ENCODE data around the gene CANT1. TPM values are rescaled to one million over a fixed set of nuclear protein-coding genes. Genes with fewer than 3 reads are reported as not detected.

The CANT1 gene
- total RNA-seq, 2 donors from 2014 or later: 57.5 to 61.8 TPM

DNA sequence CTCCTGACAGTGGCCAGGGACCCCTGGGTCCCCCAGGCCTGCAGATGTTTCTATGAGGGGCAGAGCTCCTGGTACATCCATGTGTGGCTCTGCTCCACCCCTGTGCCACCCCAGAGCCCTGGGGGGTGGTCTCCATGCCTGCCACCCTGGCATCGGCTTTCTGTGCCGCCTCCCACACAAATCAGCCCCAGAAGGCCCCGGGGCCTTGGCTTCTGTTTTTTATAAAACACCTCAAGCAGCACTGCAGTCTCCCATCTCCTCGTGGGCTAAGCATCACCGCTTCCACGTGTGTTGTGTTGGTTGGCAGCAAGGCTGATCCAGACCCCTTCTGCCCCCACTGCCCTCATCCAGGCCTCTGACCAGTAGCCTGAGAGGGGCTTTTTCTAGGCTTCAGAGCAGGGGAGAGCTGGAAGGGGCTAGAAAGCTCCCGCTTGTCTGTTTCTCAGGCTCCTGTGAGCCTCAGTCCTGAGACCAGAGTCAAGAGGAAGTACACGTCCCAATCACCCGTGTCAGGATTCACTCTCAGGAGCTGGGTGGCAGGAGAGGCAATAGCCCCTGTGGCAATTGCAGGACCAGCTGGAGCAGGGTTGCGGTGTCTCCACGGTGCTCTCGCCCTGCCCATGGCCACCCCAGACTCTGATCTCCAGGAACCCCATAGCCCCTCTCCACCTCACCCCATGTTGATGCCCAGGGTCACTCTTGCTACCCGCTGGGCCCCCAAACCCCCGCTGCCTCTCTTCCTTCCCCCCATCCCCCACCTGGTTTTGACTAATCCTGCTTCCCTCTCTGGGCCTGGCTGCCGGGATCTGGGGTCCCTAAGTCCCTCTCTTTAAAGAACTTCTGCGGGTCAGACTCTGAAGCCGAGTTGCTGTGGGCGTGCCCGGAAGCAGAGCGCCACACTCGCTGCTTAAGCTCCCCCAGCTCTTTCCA, 39.5 kb upstream of the CANT1 start:
- Histone ChIP-seq H3K4me3 (ENCODE audit: low read length) (no peak overlapping the region), H3K27ac (ENCODE audit: low read depth, low read length) (no peak overlapping the region), H3K27me3 (ENCODE audit: control insufficient read depth, insufficient read depth, low read length, poor library complexity, severe bottlenecking) (peaks cover 4% of the 10 kb centered on the region), H3K9ac (ENCODE audit: extremely low read depth, low read length, poor library complexity, severe bottlenecking) (no peak overlapping the region), H3K36me3 (ENCODE audit: control insufficient read depth, insufficient read depth, low read length) (no peaks in the 10 kb centered on the region), H3K9me3 (ENCODE audit: control insufficient read depth, low read length) (no peaks in the 10 kb centered on the region), H3K4me1 (ENCODE audit: control insufficient read depth, insufficient read depth, low read length) (no peaks in the 10 kb centered on the region)
- Mint-ChIP-seq H3K27me3 (ENCODE audit: insufficient read depth) (peaks cover 26% of the 10 kb centered on the region), H3K27ac (no peak overlapping the region), H3K4me3 (no peak overlapping the region), H3K9me3 (peaks cover 21% of the 10 kb centered on the region), H3K4me1 (no peaks in the 10 kb centered on the region), H3K36me3 (ENCODE audit: low read depth) (peaks cover 7% of the 10 kb centered on the region)
- no peak for DNase-seq
- 89 to 93% methylated on average over 8 to 21 of the region's 21 CpGs for WGBS, 2 experiments (ENCODE audit: insufficient coverage in 1 of 2, insufficient read length in 1 of 2)
- TF ChIP-seq, protein P1, sequence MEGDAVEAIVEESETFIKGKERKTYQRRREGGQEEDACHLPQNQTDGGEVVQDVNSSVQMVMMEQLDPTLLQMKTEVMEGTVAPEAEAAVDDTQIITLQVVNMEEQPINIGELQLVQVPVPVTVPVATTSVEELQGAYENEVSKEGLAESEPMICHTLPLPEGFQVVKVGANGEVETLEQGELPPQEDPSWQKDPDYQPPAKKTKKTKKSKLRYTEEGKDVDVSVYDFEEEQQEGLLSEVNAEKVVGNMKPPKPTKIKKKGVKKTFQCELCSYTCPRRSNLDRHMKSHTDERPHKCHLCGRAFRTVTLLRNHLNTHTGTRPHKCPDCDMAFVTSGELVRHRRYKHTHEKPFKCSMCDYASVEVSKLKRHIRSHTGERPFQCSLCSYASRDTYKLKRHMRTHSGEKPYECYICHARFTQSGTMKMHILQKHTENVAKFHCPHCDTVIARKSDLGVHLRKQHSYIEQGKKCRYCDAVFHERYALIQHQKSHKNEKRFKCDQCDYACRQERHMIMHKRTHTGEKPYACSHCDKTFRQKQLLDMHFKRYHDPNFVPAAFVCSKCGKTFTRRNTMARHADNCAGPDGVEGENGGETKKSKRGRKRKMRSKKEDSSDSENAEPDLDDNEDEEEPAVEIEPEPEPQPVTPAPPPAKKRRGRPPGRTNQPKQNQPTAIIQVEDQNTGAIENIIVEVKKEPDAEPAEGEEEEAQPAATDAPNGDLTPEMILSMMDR (conservative IDR thresholded peaks at IDR 0.05): no peak

DNA sequence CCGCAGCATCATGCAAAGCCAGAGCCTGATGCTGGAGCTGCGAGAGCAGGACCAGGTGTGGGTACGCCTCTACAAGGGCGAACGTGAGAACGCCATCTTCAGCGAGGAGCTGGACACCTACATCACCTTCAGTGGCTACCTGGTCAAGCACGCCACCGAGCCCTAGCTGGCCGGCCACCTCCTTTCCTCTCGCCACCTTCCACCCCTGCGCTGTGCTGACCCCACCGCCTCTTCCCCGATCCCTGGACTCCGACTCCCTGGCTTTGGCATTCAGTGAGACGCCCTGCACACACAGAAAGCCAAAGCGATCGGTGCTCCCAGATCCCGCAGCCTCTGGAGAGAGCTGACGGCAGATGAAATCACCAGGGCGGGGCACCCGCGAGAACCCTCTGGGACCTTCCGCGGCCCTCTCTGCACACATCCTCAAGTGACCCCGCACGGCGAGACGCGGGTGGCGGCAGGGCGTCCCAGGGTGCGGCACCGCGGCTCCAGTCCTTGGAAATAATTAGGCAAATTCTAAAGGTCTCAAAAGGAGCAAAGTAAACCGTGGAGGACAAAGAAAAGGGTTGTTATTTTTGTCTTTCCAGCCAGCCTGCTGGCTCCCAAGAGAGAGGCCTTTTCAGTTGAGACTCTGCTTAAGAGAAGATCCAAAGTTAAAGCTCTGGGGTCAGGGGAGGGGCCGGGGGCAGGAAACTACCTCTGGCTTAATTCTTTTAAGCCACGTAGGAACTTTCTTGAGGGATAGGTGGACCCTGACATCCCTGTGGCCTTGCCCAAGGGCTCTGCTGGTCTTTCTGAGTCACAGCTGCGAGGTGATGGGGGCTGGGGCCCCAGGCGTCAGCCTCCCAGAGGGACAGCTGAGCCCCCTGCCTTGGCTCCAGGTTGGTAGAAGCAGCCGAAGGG, 38.6 kb upstream of the CANT1 start:
- H3K27me3 Mint-ChIP-seq (ENCODE audit: insufficient read depth): peaks cover 28% of the 10 kb centered on the region
- whole genome bisulfite sequencing, 2 experiments (ENCODE audit: insufficient coverage in 1 of 2, insufficient read length in 1 of 2): 92 to 94% methylated on average over 21 to 41 of the region's 41 CpGs
- H3K4me1 Mint-ChIP-seq: no peaks in the 10 kb centered on the region
- no peak overlapping the region for H3K9ac ChIP-seq (ENCODE audit: extremely low read depth, low read length, poor library complexity, severe bottlenecking)
- no peaks in the 10 kb centered on the region for H3K36me3 ChIP-seq (ENCODE audit: control insufficient read depth, insufficient read depth, low read length)
- no peaks in the 10 kb centered on the region for H3K9me3 ChIP-seq (ENCODE audit: control insufficient read depth, low read length)
- H3K9me3 Mint-ChIP-seq: peaks cover 14% of the 10 kb centered on the region
- H3K4me1 ChIP-seq (ENCODE audit: control insufficient read depth, insufficient read depth, low read length): no peaks in the 10 kb centered on the region
- no peak overlapping the region for H3K4me3 Mint-ChIP-seq
- H3K4me3 ChIP-seq (ENCODE audit: low read length): no peak overlapping the region
- no peak overlapping the region for H3K27ac ChIP-seq (ENCODE audit: low read depth, low read length)
- no peak for DNase-seq
- H3K27ac Mint-ChIP-seq: no peak overlapping the region
- TF ChIP-seq, protein P1 (conservative IDR thresholded peaks at IDR 0.05): no peak
- H3K27me3 ChIP-seq (ENCODE audit: control insufficient read depth, insufficient read depth, low read length, poor library complexity, severe bottlenecking): peaks cover 4% of the 10 kb centered on the region
- peaks cover 5% of the 10 kb centered on the region for H3K36me3 Mint-ChIP-seq (ENCODE audit: low read depth)

- Mint-ChIP-seq H3K4me3 (no peak overlapping the region), H3K27me3 (ENCODE audit: insufficient read depth) (peaks cover 28% of the 10 kb centered on the region), H3K9me3 (peaks cover 12% of the 10 kb centered on the region), H3K36me3 (ENCODE audit: low read depth) (peaks cover 5% of the 10 kb centered on the region), H3K4me1 (no peaks in the 10 kb centered on the region), H3K27ac (no peak overlapping the region)
- no peaks in the 10 kb centered on the region for H3K36me3 ChIP-seq (ENCODE audit: control insufficient read depth, insufficient read depth, low read length)
- no peak for DNase-seq
- H3K9me3 ChIP-seq (ENCODE audit: control insufficient read depth, low read length): no peaks in the 10 kb centered on the region
- H3K4me1 ChIP-seq (ENCODE audit: control insufficient read depth, insufficient read depth, low read length): no peaks in the 10 kb centered on the region
- H3K4me3 ChIP-seq (ENCODE audit: low read length): no peak overlapping the region
- no peak overlapping the region for H3K9ac ChIP-seq (ENCODE audit: extremely low read depth, low read length, poor library complexity, severe bottlenecking)
- no peak overlapping the region for H3K27ac ChIP-seq (ENCODE audit: low read depth, low read length)
- 95 to 99% methylated on average over 22 to 30 of the region's 30 CpGs for WGBS, 2 experiments (ENCODE audit: insufficient coverage in 1 of 2, insufficient read length in 1 of 2)
- TF ChIP-seq, protein P1 (conservative IDR thresholded peaks at IDR 0.05): no peak
- H3K27me3 ChIP-seq (ENCODE audit: control insufficient read depth, insufficient read depth, low read length, poor library complexity, severe bottlenecking): peaks cover 4% of the 10 kb centered on the region
These were observed 37.8 kb upstream of the CANT1 start for GRCh38 chr17:79047291-79047920.

Measured in endodermal cell (in vitro differentiated cells).